Measurements from ENCODE around the gene SAMD4B. TPM values are rescaled to one million over a fixed set of nuclear protein-coding genes. Genes with fewer than 3 reads are reported as not detected.
A peak's percentile ranks its signal among the peaks of the same experiment; 100 is the strongest.

SAMD4B gene
- total RNA-seq, 2 donors from 2014 or later, result 133 to 227 TPM

DNA sequence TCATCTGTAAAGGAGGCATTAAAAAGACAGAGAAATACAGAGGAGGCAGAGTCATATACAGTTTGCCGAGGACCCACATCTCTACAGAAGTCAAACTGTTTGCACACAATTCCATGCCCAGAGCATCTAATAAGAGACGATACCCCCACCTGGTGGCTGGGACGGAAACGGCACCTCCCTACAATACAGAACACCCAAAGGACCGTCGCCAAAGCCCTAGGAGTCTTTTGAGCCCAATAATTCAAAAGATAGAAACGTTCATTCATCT lies 69.5 kb downstream of the SAMD4B start:
- peak; percentile 89 for DNase-seq (ENCODE audit: low spot score)
- TF ChIP-seq POLR2AphosphoS5 (IDR thresholded peaks at IDR 0.05) (no peak), POLR2A (IDR thresholded peaks at IDR 0.05) (no peak)
- TF ChIP-seq, protein P1, sequence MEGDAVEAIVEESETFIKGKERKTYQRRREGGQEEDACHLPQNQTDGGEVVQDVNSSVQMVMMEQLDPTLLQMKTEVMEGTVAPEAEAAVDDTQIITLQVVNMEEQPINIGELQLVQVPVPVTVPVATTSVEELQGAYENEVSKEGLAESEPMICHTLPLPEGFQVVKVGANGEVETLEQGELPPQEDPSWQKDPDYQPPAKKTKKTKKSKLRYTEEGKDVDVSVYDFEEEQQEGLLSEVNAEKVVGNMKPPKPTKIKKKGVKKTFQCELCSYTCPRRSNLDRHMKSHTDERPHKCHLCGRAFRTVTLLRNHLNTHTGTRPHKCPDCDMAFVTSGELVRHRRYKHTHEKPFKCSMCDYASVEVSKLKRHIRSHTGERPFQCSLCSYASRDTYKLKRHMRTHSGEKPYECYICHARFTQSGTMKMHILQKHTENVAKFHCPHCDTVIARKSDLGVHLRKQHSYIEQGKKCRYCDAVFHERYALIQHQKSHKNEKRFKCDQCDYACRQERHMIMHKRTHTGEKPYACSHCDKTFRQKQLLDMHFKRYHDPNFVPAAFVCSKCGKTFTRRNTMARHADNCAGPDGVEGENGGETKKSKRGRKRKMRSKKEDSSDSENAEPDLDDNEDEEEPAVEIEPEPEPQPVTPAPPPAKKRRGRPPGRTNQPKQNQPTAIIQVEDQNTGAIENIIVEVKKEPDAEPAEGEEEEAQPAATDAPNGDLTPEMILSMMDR (IDR thresholded peaks at IDR 0.05), result peak; percentile 85 to 99 (median 98)
- Histone ChIP-seq H3K9me3 (no peaks in the 10 kb centered on the region), H3K4me3 (peak overlapping the region in 1 of 2 donors; percentile 19), H3K27me3 (replicated peaks; ENCODE audit: insufficient read depth) (no peaks in the 10 kb centered on the region), H3K27ac (peak overlapping the region; percentile 100), H3K4me1 (replicated peaks) (no peaks in the 10 kb centered on the region), H3K36me3 (peaks cover 8% of the 10 kb centered on the region in 2 donors)
- WGBS, result under 1% methylated on average over 7 of the region's 7 CpGs
- intact Hi-C loops (cut with DNase I), result loop anchor here (1.0 to 5.0 kb wide), 2 partner anchors 13 to 69 kb away; partner anchors contain the start of gene SAMD4B

DNA sequence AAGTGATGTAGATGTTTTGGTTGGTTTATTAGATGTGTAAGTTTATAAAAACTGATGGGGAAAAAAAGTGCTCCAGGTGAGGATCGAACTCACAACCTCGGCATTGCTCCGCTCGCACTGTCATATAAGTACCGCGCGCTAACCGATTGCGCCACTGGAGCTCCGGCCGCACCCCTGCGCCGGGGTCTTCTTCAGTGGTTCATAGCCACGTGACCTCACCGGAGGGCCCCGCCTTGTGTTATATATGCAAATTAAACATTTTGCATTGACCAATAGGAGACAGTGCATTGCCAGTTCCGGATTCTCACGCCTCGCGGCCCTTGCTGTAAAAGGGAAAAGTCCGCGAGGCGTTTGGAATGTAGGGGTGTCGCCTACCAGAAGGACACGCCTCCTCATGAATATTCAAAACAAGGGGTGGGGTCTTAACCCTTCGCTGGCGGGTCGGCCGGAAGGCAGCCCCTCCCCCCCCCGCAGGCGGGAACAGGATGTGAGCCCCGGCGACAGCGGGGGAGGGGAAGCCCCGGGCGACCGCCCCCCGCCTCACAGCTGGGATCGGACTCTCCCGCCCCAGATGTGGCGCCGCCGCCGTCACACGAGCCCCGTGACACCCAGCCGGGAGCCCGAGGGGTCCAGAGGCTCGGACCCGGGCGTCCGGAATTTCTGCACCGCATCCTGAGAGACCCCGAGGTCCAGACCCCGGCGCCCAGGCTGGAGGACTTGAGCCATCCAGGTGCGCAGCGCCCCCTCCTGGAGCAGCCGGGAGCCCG lies 70.1 kb downstream of the SAMD4B start, which contains the start of gene PLEKHG2:
TSS of gene PLEKHG2 (plus strand) at position 570 of the 767 bp plus-strand sequence. CDS start 1,418 bp downstream, outside the sequence.
- Histone ChIP-seq H3K9me3 (no peaks in the 10 kb centered on the region), H3K4me3 (peak within 1 kb of the TSS; percentile 73 to 76), H3K36me3 (peaks cover 8% of the 10 kb centered on the region in 2 donors), H3K4me1 (replicated peaks) (no peaks in the 10 kb centered on the region), H3K27ac (peak within 1 kb of the TSS; percentile 100), H3K27me3 (replicated peaks; ENCODE audit: insufficient read depth) (no peaks in the 10 kb centered on the region)
- TF ChIP-seq POLR2A (IDR thresholded peaks at IDR 0.05) (peak; percentile 45), POLR2AphosphoS5 (IDR thresholded peaks at IDR 0.05) (peak; percentile 99)
- TF ChIP-seq, protein P1 (IDR thresholded peaks at IDR 0.05), result peak in 3 of 4 experiments; percentile 93 to 94 (median 93)
- intact Hi-C loops (cut with DNase I), result loop anchor here (5.0 kb wide), 1 partner anchor 70 kb away; the partner anchor contains the start of gene SAMD4B
- DNase-seq (ENCODE audit: low spot score), result peak; percentile 99
- 1% methylated on average over 38 of the region's 60 CpGs for WGBS

DNA sequence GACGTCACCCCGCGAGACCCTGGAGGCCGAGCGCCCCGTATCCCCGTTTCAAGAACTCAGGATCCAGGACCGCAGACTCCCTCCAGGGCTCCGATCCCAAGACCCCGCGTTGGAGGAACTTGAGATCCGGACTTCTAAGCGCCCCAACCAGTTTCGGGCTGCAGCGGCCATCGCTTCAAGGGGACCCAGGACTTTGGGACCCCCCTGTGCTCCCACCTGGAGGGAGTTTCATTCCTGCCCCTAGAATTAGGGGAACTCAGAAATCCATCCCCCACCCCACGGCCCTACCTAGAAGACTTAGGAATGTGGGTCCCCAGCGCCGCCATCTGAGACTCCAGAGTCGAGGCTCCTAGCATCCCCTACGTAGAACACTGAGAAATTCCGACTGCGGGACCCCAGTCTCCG lies 70.6 kb downstream of the SAMD4B start:
- Histone ChIP-seq H3K27ac (peak overlapping the region; percentile 100), H3K4me3 (peak overlapping the region; percentile 73 to 76), H3K27me3 (replicated peaks; ENCODE audit: insufficient read depth) (no peaks in the 10 kb centered on the region), H3K4me1 (replicated peaks) (no peaks in the 10 kb centered on the region), H3K36me3 (peaks cover 7 to 8% of the 10 kb centered on the region in 2 donors), H3K9me3 (no peaks in the 10 kb centered on the region)
- under 1% methylated on average over 24 of the region's 24 CpGs for WGBS
- TF ChIP-seq POLR2A (IDR thresholded peaks at IDR 0.05) (no peak), POLR2AphosphoS5 (IDR thresholded peaks at IDR 0.05) (no peak)
- TF ChIP-seq, protein P1 (IDR thresholded peaks at IDR 0.05), result peak in 1 of 4 experiments; percentile 86
- intact Hi-C loops (cut with DNase I), result loop anchor here (5.0 kb wide), 1 partner anchor 71 kb away; the partner anchor contains the start of gene SAMD4B
- peak; percentile 41 for DNase-seq (ENCODE audit: low spot score)

DNA sequence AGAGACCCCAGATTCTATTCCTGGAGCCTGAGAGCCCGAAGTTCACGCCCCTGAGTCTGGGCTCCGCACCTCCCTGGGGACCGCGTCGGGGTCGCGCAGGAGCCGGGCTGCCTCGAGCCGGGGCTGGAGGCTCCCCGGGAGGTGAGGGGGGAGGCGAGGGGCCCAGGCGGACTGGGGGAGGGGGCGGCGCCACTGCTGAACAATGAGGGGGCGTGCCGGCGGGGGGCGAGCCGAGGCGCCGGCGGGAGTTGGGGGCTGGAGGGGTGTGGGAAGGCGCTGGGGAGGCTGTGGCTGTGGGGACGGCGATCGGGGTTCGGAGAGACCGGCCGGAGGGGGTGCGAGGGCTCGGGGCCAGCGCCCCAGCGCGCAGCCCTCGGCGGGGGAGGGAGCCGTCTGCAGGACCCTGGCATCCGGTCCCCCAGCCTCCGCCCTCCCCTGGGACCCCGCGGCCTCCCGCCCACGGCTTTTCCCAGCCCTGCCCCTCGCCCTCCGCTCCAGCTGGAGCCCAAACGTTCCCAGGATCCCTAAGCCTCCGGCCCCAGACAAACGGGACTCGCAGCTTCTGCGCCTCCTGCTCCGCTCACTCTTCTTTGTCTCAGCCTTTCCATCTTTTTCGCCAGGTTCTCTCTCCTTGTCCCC lies 71.2 kb downstream of the SAMD4B start:
- Histone ChIP-seq H3K4me1 (replicated peaks) (no peaks in the 10 kb centered on the region), H3K4me3 (peak overlapping the region; percentile 73 to 76), H3K36me3 (peaks cover 2 to 3% of the 10 kb centered on the region in 2 donors), H3K9me3 (no peaks in the 10 kb centered on the region), H3K27me3 (replicated peaks; ENCODE audit: insufficient read depth) (no peaks in the 10 kb centered on the region), H3K27ac (peak overlapping the region; percentile 100)
- 4% methylated on average over 17 of the region's 54 CpGs for WGBS
- TF ChIP-seq POLR2A (IDR thresholded peaks at IDR 0.05) (no peak), POLR2AphosphoS5 (IDR thresholded peaks at IDR 0.05) (no peak)
- TF ChIP-seq, protein P1 (IDR thresholded peaks at IDR 0.05), result no peak
- peak; percentile 39 for DNase-seq (ENCODE audit: low spot score)
- intact Hi-C loops (cut with DNase I), result loop anchor here (5.0 kb wide), 1 partner anchor 71 kb away; the partner anchor contains the start of gene SAMD4B

All from prostate gland (tissue), 2 donors.